Gastrocnemius medialis (tissue), 4 donors: ENCODE results near the gene ULBP2.

Experiments
- CTCF ChIP-seq, 5 experiments: fragments of 450-650 bp in 3 of 5; fragments of 200-600 bp in 2 of 5; sonication (generic) in 2 of 5; IDR thresholded peaks in 4 of 5; conservative IDR thresholded peaks in 1 of 5; 1 replicate in 4 of 5; 2 replicates in 1 of 5; pipeline ENCODE4 v1.5.1; 2016 to 2019; ENCODE audit warnings: antibody characterized with exemption in 5 of 5, mild to moderate bottlenecking in 3 of 5, moderate library complexity in 3 of 5
- POLR2A ChIP-seq, 2 donors: fragments of 450-650 bp; IDR thresholded peaks; one replicate each; pipeline ENCODE4 v1.6.1; 2017; ENCODE audit warnings: antibody characterized with exemption in 2 of 2, mild to moderate bottlenecking in 2 of 2, moderate library complexity in 2 of 2

DNA sequence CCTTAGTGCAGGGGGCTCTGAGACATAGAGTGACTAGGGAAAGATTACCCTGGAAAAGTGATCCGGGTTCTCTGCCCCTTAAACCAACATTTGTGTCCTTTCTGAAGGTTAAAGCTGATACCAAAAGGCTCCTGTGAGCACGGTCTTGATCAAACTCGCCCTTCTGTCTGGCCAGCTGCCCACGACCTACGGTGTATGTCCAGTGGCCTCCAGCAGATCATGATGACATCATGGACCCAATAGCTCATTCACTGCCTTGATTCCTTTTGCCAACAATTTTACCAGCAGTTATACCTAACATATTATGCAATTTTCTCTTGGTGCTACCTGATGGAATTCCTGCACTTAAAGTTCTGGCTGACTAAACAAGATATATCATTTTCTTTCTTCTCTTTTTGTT, 6.8 kb downstream of the ULBP2 start:
- TF ChIP-seq CTCF (IDR thresholded peaks at IDR 0.05 in 4 of 5, conservative IDR thresholded peaks at IDR 0.05 in 1 of 5): no peak
- no peak for TF ChIP-seq POLR2A (IDR thresholded peaks at IDR 0.05)
